GM19043 (cell line): ENCODE results near the gene SLCO1A2.
"Not testable (repeated sequence)": the region's sequence is repeated elsewhere in the genome, so short reads cannot be mapped to it uniquely, and the experiment has no call there.

Experiments
- ATAC-seq: cut with Tn5 transposase; IDR thresholded peaks from one replicate; pipeline ENCODE4 v1.9.1; 2021; ENCODE audit warnings: low read depth; ENCODE audit not compliant: unreplicated experiment

The SLCO1A2 gene

DNA sequence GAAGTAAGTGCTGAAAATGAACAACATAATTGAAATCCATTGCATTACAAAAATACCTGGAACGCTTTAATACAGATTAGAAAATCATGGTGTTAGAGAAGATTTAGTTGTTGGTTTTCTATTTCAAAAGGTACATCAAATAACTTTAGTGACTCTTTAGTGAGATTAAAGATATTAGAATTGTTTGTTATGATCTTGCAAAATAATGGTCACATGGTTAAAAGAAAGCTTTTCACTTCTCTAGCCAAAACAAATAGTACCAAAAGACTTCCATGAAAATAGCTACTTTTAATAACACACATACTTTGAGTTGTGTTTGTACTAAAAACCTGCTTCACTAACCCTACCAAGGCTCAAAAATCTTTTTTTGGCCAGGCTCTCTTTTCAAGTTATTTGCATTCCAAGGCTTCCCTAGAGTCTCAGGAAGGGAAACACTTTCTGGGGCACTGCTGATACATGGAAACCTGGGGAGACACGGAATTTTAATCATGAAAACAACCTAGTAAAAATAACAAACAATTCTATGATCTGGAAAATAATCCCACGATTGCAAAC is at the start of gene SLCO1A2:
Gene SLCO1A2 (minus strand): TSS at position 147 of the 555 bp plus-strand sequence. CDS start 270 bp downstream, outside the sequence.
- ATAC-seq: no peak

DNA sequence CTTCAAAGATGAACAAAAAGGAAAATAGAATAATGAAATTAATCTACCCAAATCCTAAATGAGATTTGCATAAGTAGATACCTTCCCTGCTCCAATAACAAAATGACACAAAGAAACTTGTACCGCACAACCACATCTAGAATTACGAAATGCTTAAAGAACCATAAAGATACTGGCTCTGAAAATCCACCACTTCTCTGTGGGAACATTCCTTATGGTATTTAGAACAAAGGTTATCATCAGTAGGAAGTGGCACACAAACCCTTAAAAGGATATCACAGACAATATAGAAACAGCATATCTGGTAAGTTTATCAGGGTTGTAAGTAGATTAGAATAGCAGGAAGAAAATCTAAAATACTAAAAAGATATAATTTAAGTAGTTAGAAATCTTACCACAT is 49.5 kb upstream of the SLCO1A2 start:
- no peak for ATAC-seq

- not testable (repeated sequence) for ATAC-seq
Measured at GRCh38 chr12:21381320-21381719, 46.6 kb upstream of the SLCO1A2 start.

DNA sequence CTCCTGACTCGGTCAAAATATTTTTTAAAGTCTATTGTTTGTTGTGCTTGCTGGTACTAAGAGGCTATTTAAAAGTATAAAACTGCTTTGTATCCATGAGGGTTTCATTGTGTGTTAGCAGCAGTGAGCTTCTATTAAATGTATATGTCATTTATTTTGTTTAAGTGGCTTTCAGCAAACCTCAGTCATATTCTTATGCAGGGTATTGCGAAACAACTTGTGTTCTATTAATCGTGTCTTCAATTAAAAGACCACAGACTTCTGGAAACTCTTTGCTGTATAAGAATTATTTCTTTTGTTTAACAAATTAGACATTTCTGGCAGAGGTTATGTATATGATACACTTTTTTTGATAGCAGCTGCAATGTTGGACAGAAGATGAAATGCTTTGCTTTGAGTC is 44.5 kb upstream of the SLCO1A2 start:
- no peak for ATAC-seq

DNA sequence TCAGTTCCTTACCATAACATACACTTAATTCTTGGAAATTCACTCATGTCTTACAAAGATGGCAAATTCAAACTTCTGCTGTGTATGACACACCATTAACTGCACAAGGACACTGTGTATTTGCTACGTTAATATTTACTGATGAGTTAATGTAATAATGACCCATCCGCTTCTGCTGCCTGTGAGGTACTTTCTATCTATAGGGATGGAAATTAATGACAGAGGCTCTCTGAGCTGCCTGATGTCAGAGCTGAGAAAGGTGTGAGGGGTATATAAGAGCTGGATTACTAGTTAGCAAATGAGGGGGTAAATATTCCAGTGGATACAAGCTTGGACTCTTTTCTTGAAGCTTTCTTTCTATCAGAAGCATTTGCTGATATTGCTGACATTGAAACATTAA is 37.9 kb upstream of the SLCO1A2 start, which contains the start of gene IAPP:
Gene IAPP (plus strand): TSS at position 301 of the 400 bp plus-strand sequence. CDS start 450 bp downstream, outside the sequence.
- ATAC-seq: no peak

DNA sequence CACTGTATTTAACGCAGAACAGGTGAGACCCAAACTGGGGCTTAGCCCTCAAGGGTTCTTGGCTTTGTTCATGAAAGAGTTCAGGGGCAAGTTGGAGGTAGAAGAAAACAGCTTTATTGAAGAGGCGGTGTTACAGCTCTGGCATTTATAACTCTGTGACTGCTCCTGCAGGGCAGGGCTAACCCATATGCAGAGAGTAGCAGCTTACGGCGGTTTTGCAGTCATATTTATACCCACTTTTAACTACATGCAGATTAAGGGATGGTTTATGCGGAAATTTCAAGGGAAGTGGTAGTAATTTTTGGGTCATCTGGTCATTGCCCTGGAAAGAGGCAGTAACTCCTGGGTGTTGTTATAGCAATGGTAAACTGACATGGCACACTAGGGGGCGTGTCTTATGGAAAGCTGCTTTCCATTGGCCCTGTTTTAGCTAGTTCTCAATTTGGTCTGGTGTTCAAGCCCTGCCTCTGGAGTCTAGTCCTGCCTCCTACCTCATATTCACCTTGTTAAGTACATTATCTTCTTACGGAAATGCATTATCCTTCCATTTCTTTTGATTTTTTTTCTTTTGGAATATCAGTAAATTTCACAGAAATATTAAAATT is 36.2 kb upstream of the SLCO1A2 start:
- no peak for ATAC-seq

DNA sequence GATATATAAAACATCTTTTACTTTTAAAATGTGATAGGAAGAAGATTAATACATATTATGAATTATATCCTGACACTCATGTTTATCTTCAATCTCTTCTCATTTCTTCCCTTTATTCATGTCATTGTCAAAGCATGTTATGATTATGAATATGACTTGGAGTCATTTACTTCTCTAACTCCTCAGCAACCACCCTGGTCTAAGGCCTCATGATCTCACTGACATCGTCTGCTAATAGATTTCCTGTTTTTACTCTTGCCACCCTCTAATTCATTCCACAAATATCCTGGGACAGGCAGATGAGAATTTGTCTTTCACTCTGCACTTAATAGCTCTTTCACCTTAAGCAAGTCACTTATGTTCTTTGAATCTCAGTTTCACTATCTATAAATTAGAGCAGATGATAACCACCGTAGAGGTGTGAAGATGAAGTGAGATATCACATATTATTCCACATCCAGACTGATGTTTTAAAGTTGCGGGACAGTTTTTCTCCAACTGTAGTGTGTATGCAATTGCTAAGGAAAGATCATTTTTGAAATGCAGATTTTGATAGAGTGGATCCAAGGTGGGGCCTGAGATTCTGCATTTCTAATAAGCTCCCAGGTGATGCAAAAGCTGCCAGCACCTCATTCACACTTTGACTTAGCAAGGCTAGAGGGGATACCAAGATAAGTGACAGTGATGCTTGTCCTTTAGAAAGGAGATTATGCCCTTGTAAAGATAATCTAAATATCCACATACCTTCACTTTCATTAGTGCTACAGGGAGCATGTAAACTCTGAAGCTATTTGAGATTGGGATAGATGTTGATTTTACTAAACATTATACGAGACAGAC is 34.6 kb upstream of the SLCO1A2 start:
- ATAC-seq: no peak

GRCh38 chr12:21360632-21361031 is 25.9 kb upstream of the SLCO1A2 start:
- ATAC-seq: not testable (repeated sequence)

- no peak for ATAC-seq
Measured at GRCh38 chr12:21354641-21355040, 19.9 kb upstream of the SLCO1A2 start.

DNA sequence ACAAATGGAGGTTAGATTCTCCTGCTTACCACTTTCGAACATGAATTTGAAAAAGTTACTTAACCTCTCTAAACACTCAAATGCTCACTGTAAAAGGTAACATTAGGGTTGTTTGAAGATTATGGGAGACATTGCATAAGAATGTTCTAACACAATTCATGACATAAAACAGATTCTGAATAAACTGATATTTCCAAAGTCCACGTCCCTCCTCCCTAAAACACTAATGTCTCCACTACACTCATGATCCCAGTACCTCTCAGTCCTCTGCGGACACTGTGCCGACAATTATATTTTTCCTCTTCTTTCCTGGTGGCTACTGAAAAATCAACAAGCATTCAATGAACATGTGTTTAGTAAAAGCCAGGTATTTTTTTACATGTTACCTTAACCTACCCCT is 19.2 kb upstream of the SLCO1A2 start:
- ATAC-seq: no peak

GRCh38 chr12:21353487-21353886 is 18.8 kb upstream of the SLCO1A2 start:
- no peak for ATAC-seq

GRCh38 chr12:21350975-21351374 is 16.3 kb upstream of the SLCO1A2 start:
- ATAC-seq: no peak

GRCh38 chr12:21346542-21347205 is 12.0 kb upstream of the SLCO1A2 start:
- no peak for ATAC-seq

DNA sequence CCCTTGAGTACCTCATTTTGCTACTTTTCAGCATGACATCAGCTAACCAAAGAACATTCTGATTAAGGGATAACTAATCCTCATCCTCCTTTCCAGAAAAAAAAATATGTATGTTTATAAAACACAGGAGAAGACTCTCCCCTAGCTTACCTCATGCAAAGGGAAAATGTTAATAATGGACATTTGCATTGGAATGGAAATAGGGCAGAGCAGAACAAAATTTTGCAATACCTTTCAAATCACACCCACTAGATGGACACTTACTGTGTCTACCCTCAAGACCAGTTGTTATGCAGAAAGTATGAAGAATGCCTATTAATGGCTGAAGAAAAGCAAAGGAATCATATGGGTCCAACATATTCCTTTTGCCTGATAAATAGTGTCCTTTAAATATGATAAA is 8.9 kb upstream of the SLCO1A2 start:
- ATAC-seq: no peak

DNA sequence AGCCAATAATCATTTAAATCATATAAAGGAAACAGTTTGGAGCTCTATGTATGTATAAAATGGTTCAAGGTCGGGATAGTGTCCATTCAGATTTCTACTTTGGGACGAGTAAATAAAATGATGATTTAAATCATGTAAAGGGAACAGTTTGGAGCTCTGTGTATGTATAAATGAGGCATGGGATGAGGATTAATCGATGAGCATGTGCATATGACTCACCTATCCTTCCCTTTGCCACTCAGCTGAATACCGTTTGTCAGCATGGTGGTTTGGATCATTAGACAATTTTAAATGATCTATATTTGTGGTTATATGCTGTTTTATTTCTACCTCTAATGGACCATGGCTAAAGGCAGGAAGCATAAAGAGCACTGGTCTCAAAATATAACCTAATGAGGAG is 7.1 kb upstream of the SLCO1A2 start:
- ATAC-seq: no peak

GRCh38 chr12:21340403-21340802 is 5.7 kb upstream of the SLCO1A2 start:
- ATAC-seq: no peak

DNA sequence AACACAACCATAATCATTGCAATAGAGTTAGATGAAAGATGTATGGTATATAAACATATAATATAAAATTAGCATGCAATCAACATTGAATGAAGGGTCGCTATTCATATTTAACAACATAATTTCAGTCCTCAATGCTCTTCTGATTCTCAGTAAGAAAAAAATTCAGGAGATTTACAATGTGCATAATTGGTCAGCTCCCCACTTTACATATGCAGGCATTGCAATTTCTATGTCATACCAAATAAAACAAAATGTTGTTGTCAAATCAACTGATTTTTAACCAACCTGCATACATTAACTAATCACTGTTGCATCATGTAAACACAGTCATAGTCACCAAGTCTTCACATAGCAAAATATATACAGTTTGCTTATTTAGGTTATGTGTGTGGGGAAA is 5.2 kb upstream of the SLCO1A2 start:
- ATAC-seq: no peak

- ATAC-seq: no peak
Measured at GRCh38 chr12:21337959-21338744, 3.4 kb upstream of the SLCO1A2 start.

DNA sequence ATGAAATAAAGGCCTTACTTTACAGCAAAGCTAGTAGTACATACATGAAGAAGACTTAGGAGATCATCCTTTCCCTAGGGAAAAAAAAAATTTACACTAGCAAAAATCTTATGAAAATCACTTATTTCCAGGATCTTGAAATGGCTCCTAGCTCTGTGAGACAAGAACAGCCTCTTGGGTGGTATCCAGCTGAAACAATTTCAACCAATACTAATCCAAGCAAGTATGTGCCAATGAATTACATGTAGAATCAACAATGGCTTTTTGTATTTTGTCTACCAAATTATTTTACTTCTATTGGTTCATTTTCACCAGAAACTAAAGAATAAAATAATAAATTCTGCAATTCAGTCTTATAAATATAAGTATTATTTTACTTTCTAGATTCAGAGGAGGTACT is 2.7 kb upstream of the SLCO1A2 start:
- no peak for ATAC-seq

DNA sequence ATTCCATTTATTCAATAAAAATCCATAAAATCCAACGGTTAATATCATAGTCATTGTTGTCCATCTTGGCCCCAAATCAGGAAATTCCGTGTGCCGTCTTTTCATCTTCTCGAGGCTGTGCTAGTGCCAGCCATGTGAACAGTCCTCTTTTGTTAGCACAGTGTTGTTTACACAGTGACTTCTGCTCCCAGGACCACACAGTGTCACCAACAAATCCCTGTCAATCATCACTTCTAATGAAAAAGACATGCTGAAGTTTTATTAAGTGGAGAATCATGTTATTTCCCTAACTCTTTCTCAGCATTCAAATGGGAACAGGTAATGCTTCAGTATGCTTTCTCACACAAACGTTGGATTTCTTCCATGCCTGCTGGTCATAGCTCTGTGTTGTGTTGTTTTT is 1.9 kb upstream of the SLCO1A2 start:
- no peak for ATAC-seq
